Cardiac fibroblast (primary cell): ENCODE results near the gene TMEM273.
"Not testable (repeated sequence)": the region's sequence is repeated elsewhere in the genome, so short reads cannot be mapped to it uniquely, and the experiment has no call there.

Source experiments
- DNase-seq, 2 donors: peaks; one replicate each; pipeline versions ENCODE4 v3.0.0 to v3.0.0-alpha.2; 2010; ENCODE audit warnings: low read depth in 2 of 2
- H3K4me3 ChIP-seq, 2 donors: replicated peaks in 1 of 2; 1 replicate in 1 of 2; 2 replicates in 1 of 2; pipeline ENCODE4 v1.5.1; 2011; ENCODE audit warnings: low read depth in 2 of 2, low read length in 2 of 2, mild to moderate bottlenecking in 2 of 2, moderate library complexity in 1 of 2
- CTCF ChIP-seq: IDR thresholded peaks from one replicate; pipeline ENCODE4 v1.5.1; 2011; ENCODE audit warnings: low read depth, mild to moderate bottlenecking, low read length, inconsistent platforms

The TMEM273 gene

DNA sequence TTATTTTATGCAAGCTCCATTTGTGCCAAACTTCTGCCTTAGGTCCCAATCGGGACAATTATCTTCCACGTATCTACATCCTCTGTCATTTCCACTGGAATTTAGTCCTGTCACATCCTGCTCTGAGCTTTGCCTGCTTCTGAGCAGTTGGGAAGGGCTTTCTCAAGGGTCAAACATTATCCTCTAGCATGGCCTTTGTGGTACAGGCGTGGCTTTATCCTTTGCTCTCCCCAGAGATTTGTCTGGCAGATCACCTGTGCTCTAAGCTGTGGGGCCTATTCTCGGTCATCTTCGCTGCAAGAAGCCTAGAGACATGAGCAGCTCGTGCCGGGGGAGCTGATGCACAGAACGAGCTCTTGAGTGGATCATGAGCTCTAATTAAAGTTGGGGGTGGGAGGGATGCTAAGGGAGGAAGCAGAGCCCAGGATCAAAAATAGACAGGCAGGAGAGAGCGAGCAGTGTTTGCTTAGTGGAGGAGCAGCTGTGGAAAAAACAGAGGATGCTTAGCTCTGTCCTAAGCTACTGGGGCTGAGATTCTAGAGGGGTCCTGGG is 19.8 kb upstream of the TMEM273 start:
- DNase-seq: no peak
- TF ChIP-seq CTCF: no peak
- no peak overlapping the region for H3K4me3 ChIP-seq

- DNase-seq: no peak
- no peak overlapping the region for H3K4me3 ChIP-seq
- no peak for TF ChIP-seq CTCF
These were observed 18.9 kb upstream of the TMEM273 start for GRCh38 chr10:49207113-49207512.

GRCh38 chr10:49205206-49205605 is 17.0 kb upstream of the TMEM273 start:
- TF ChIP-seq CTCF: no peak
- no peak overlapping the region for H3K4me3 ChIP-seq
- DNase-seq: no peak

GRCh38 chr10:49204119-49204518 is 15.9 kb upstream of the TMEM273 start:
- no peak overlapping the region for H3K4me3 ChIP-seq
- no peak for TF ChIP-seq CTCF
- no peak for DNase-seq

- TF ChIP-seq CTCF: no peak
- no peak for DNase-seq
- H3K4me3 ChIP-seq: no peak overlapping the region
These were observed 14.1 kb upstream of the TMEM273 start for GRCh38 chr10:49202266-49202665.

GRCh38 chr10:49200854-49201253 is 12.7 kb upstream of the TMEM273 start:
- TF ChIP-seq CTCF: no peak
- DNase-seq: peak in 1 of 2 donors; percentile 2
- no peak overlapping the region for H3K4me3 ChIP-seq

- DNase-seq: no peak
- no peak overlapping the region for H3K4me3 ChIP-seq
- TF ChIP-seq CTCF: no peak
These were observed 9.0 kb upstream of the TMEM273 start for GRCh38 chr10:49197171-49197570.

DNA sequence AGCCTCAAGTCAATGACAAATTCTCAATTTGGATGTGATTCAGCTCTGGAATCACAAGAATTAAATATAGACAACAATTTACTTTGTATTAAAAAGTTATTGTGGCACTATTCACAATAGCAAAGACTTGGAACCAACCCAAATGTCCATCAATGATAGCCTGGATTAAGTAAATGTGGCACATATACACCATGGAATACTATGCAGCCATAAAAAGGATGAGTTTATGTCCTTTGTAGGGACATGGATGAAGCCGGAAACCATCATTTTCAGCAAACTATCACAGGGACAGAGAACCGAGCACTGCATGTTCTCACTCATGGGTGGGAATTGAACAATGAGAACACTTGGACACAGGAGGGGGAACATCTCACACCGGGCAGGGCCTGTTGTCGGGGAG is 7.7 kb upstream of the TMEM273 start:
- DNase-seq, H3K4me3 ChIP-seq: not testable (repeated sequence)
